HG03558 (cell line): Measurements from ENCODE around the gene COPE.

Source experiments
- ATAC-seq: cut with Tn5 transposase; IDR thresholded peaks from one replicate; pipeline ENCODE4 v1.9.1; 2021; ENCODE audit warnings: moderate number of reproducible peaks; ENCODE audit not compliant: unreplicated experiment; ENCODE audit errors: extremely low read depth

COPE gene

GRCh38 chr19:18856385-18857126 lies 62.6 kb downstream of the COPE start:
- ATAC-seq: no peak

GRCh38 chr19:18855647-18856384 lies 63.4 kb downstream of the COPE start:
- ATAC-seq: no peak

- ATAC-seq: no peak
Measured at GRCh38 chr19:18854982-18855381, 64.2 kb downstream of the COPE start.

- no peak for ATAC-seq
Measured at GRCh38 chr19:18853755-18854427, 65.3 kb downstream of the COPE start.

GRCh38 chr19:18852648-18853047 lies 66.5 kb downstream of the COPE start:
- ATAC-seq: no peak

GRCh38 chr19:18851673-18852325 lies 67.4 kb downstream of the COPE start:
- ATAC-seq: no peak

GRCh38 chr19:18850471-18851375 lies 68.5 kb downstream of the COPE start:
- no peak for ATAC-seq

GRCh38 chr19:18849838-18850400 lies 69.3 kb downstream of the COPE start:
- no peak for ATAC-seq
